Activated CD8-positive, alpha-beta memory T cell treated with anti-CD3 and anti-CD28 coated beads for 48 hours (primary cell): ENCODE data around the gene UBE2S.
"Not testable (repeated sequence)": the region's sequence is repeated elsewhere in the genome, so short reads cannot be mapped to it uniquely, and the experiment has no call there.

Source experiments
- DNase-seq, 3 experiments: peaks; one replicate each; pipeline ENCODE4 v3.0.0-alpha.2; 2020; ENCODE audit warnings: low read depth in 2 of 3, low spot score in 2 of 3

Gene UBE2S

GRCh38 chr19:55440411-55441105, 33.0 kb upstream of the UBE2S start:
- no peak for DNase-seq

- DNase-seq, result no peak
These were observed 31.5 kb upstream of the UBE2S start for GRCh38 chr19:55439052-55439451.

GRCh38 chr19:55437410-55437809, 29.8 kb upstream of the UBE2S start:
- no peak for DNase-seq

DNA sequence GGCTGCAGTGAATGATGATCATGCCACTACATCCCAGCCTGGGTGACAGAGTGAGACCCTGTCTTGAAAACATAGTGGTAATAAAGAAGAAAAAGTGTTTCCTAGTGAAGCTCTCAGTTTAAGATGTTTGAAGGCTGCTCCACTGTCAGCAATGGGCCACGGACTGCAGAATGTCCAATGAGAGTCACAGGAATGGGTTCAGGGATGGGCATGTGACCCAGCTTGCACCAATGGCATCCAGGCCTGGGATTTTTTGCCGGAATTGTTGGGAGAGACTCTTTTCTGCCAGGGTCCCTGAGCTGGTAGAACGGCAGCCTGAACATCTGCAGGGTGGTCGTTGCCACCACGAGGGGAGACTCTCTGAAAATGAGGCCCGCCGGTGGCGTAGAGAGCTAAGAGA, 29.3 kb upstream of the UBE2S start:
- no peak for DNase-seq

DNA sequence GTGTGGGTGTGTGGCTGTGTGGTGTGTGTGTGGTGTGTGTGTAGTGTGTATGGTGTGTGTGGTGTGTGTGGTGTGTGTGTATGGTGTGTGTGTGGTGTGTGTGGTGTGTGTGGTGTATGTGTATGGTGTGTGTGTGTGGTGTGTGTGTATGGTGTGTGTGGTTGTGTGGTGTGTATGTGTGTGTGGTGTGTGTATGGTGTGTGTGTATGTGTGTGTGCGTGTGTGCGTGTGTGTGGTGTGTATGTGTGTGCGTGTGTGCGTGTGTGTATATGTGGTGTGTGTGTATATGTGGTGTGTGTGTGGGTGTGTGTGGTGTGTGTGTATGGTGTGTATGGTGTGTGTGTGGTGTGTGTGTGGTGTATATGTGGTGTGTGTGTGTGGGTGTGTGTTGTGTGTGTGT, 27.4 kb upstream of the UBE2S start:
- no peak for DNase-seq

DNA sequence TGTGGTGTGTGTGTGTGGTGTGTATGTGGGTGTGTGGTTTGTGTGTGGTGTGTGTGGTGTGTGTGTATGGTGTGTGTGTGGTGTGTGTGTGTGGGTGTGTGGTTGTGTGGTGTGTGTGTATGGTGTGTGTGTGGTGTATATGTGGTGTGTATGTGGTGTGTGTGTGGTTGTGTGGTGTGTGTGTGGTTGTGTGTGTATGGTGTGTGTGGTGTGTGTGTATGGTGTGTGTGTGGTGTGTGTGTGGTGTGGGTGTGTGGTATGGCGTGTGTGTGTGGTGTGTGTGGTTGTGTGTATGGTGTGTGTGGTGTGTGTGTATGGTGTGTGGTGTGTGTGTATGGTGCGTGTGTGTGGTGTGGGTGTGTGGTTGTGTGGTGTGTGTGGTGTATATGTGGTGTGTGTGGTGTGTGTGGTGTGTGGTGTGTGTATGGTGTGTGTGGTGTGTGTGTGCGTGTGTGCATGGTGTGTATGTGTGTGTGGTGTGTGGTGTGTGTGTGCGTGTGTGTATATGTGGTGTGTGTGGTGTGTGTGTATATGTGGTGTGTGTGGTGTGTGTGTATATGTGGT, 26.9 kb upstream of the UBE2S start:
- DNase-seq, result no peak

DNA sequence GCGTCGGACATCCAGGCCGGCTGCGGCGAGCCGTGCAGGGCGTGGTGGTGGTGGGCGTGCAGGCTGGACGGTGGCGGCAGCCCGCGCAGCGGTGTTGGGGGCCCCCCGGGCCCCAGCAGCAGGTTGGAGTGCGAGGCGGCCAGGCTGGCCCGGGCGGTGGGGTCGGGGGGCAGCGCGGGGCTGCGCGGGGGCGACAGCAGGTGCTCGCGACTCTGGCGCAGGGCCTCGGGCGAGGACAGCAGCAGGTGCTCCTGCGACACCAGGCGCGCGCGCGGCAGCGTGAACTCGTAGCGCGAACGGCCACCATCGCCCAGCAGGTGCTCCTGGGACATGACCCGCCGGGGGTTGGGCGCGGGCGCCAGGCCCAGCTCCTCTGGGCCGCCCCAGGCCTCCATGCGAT, 25.7 kb upstream of the UBE2S start:
- no peak for DNase-seq

- DNase-seq, result no peak
These were observed 24.8 kb upstream of the UBE2S start for GRCh38 chr19:55432241-55432959.

- DNase-seq, result no peak
These were observed 23.6 kb upstream of the UBE2S start for GRCh38 chr19:55431183-55431582.

- DNase-seq, result no peak
These were observed 18.5 kb upstream of the UBE2S start for GRCh38 chr19:55426042-55426441.

- DNase-seq, result no peak
These were observed 16.9 kb upstream of the UBE2S start for GRCh38 chr19:55424518-55424917.

GRCh38 chr19:55423225-55424005, 15.8 kb upstream of the UBE2S start:
- no peak for DNase-seq

DNA sequence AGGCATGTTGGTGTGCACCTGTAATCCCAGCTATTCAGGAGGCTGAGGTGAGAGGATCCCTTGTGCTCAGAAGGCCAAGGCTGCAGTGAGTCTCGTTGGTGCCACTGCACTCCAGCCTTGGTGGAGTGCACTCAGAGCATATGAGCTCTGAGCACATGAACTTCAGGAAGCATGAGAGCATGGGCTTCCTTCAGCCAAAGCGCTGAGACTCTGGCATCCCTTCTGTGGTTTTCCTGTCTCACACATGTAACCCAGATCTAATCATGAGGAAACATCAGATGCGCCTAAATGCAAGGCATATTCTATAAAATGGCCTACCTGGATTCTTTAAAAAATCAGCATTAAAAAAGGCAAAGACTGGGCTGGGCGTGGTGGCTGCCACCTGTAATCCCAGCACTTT, 13.7 kb upstream of the UBE2S start:
- not testable (repeated sequence) for DNase-seq

- DNase-seq, result no peak
These were observed 12.1 kb upstream of the UBE2S start for GRCh38 chr19:55419624-55420236.

GRCh38 chr19:55419103-55419502, 11.5 kb upstream of the UBE2S start:
- DNase-seq, result no peak

- DNase-seq, result no peak
These were observed 10.6 kb upstream of the UBE2S start for GRCh38 chr19:55418185-55418584.

DNA sequence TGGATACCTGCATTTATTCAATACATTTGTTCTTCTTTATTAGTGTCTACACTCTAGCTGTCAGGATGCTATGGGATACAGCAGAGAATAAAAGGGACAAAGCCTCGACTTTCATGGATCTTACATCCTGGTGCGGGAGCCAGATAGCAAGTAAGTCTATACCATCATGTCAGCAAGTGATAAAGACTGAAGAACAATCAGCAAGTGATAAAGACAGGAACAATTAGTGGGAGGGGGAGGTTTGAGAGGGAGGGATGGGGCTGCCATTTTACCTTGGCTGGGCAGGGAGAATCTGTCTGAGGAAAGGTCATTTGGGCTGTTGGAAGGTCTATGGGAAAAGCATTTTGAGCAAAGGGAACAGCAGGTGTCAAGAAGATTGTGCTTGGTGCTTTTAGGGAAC, 2.6 kb upstream of the UBE2S start:
- no peak for DNase-seq

GRCh38 chr19:55409179-55409578, 1.6 kb upstream of the UBE2S start:
- not testable (repeated sequence) for DNase-seq

DNA sequence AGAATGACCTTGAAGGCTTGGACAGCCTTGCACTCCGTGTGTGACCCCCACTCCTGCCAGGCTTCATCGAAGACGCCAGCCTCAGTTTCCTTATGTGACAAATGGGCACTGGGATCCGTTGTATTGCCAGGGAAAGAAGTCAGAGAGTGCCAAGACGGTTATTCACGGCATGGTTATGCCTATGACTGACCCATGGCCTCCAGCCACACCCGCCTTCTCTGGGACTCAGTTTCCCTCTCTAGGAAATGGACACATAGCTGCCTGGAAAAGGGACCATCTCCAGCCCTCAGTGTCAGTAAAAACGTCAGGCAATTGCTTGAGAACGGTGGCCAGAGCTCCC, 915 bp upstream of the UBE2S start:
- no peak for DNase-seq

DNA sequence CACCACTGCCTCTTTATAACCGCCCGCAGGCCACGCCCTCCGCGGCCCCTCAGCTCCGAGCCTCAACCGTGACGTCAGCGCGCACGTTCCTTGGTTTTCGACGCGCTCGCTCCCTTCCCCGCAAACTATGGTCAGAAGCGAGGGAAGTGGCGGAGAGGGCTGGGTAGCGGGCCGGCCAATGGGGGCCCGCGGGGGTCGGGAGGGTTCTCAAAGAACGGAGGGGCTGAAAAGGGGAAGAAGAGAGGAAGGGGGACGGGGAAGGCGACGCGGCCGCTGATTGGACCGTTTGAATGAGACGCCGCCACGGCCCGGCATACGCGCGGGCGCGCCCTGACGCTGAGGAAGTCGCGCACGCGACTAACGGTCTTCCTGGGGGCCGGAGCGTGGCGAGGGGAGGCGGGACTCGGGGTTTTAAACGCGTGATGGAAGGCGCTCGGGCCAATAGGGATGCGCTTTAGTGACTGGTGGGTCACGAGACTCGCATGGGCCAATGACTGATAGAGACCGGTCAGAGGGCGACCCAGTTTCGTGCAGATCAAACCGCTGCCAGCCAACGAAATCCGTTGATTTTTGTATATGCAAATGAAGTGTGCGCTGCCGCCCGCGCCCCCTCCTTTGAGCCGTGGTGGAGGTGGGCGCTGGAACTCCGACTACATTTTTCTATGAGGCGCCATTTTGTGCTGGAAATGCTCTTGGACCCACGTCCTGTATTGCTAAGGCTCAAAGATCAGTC, 378 bp upstream of the UBE2S start:
- DNase-seq, result peak; percentile 87 to 94 (median 93)
